GM18868 (cell line): Measurements from ENCODE around the gene ETFRF1.

Experiments used
- ATAC-seq: cut with Tn5 transposase; IDR thresholded peaks from one replicate; pipeline ENCODE4 v1.9.1; 2021; ENCODE audit warnings: mild to moderate bottlenecking, moderate library complexity; ENCODE audit not compliant: unreplicated experiment

Gene ETFRF1, protein sequence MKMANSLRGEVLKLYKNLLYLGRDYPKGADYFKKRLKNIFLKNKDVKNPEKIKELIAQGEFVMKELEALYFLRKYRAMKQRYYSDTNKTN

GRCh38 chr12:25195056-25195971, at the start of gene ETFRF1, which contains the start of gene DNAI7:
Gene ETFRF1, plus strand, starts transcription at chr12:25195237. Its CDS starts 8,720 bp downstream, at chr12:25203957.
Gene DNAI7, minus strand, starts transcription at chr12:25195160. Its CDS starts 82 bp downstream, at chr12:25195078.
- peak; percentile 97 for ATAC-seq

DNA sequence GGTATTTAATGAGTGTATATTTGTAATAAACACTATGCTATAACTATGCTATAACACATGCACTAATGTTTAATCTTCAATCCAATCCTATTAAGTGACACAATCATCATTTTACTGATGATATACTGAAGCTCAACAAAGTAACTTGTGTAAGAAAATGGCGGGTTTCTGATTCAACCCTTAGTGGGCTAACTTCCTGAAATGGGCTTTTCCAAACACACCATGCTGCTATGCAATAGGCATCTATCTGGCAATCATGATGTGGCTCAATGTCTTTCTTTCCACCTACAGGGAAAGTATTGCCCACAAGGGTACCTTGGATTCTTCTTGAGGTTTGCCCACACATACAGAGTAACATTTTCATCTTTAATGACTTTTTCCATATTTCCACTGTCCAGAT, 48.4 kb upstream of the ETFRF1 start:
- ATAC-seq, result no peak

DNA sequence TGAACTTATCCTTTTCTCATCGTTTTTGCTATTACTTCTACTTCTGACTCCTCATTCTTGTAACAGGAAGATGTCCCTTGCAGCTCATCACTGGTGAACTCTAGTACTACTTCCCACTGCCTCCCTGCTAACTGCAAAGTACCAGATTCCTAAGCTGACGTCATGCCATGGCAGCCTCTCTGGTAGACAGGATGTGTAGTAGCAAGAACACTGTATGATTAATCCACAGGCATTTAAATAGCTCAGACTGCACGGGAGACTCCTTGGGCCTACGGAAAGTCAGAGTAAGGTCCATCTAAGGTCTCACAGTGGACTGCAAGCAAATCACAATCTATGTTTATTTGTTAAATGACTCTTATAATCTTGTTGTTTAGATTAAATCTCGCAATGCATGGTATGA, 43.6 kb upstream of the ETFRF1 start:
- ATAC-seq, result no peak

GRCh38 chr12:25152055-25152454, 43.0 kb upstream of the ETFRF1 start:
- no peak for ATAC-seq

DNA sequence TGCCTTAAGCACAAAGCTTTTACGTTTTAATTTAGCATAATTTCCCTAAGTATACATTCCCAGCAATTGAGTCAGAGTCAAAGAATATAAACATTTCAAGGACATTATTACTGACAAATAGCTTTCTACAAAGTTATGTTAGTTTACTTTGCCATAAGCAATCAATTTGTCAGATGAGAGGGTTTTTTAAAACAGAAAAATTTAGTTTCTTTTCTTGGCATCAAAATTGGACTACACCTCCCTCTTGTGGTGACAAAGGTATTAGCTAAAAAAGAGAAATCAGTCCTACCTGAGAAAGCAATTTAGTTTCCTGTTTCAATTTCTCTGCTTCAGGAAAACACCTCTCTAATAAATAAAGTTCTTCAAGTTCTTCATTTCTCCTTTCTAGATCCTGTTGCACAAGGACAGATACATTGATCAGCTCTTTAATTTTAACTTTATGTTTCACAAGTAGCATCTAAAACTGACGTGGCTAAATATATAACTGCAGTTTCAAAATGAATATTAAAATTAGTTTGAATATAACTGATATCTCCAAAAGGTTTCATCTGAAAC, 39.9 kb upstream of the ETFRF1 start:
- peak; percentile 63 for ATAC-seq

GRCh38 chr12:25156061-25156460, 39.0 kb upstream of the ETFRF1 start:
- ATAC-seq, result no peak

- ATAC-seq, result no peak
Observed at GRCh38 chr12:25162866-25163265, 32.2 kb upstream of the ETFRF1 start.

- ATAC-seq, result no peak
Observed at GRCh38 chr12:25182765-25183164, 12.3 kb upstream of the ETFRF1 start.

DNA sequence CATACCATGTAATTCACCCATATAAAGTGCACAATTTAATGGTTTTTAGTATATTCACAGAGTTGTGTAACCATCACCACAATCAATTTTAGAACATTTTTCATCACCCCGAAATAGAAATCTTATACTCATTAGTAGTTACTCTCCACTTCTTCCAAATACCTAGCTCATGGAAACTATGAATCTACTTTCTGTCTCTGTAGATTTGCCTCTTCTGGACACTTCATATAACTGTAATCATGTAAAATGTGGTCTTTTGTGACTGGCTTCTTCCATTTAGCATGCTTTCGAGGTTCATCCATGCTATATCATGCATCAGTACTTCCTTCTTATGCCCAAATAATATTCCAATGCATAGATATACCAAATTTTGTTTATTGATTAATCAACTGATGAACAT, 10.9 kb upstream of the ETFRF1 start:
- no peak for ATAC-seq

DNA sequence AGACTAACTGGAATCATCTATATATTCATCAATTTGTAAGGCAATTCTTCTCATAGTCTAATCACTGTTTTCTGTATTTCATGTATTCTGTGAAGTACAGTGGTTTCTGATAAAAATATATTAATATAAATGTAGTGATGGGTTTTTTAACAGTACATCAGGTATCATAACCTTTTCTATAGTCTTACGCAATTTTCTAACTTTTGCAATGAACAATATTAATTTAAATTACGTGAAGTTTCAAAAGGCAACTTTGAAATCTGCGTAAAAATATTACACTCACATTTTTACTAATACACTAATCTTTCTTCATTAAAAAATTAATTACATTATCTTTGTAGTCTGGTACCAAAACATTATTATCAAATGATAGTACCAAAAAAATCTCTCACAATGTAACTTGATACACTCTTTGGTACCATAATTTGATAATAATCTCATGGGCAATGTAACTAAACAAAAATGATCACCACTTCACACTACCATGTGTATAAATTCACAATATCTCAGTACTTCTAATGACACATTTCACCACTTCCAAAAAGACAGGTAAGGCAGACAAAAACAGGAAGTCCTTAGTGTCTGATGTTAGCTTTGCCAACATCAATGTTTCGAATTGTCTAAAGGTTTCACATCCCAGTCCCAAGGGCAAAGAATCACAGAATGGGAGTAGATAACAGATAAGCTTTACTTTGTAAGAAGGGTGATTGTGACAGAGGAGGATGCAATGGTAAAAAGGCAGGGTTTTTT, 8.8 kb upstream of the ETFRF1 start:
- peak; percentile 82 for ATAC-seq

DNA sequence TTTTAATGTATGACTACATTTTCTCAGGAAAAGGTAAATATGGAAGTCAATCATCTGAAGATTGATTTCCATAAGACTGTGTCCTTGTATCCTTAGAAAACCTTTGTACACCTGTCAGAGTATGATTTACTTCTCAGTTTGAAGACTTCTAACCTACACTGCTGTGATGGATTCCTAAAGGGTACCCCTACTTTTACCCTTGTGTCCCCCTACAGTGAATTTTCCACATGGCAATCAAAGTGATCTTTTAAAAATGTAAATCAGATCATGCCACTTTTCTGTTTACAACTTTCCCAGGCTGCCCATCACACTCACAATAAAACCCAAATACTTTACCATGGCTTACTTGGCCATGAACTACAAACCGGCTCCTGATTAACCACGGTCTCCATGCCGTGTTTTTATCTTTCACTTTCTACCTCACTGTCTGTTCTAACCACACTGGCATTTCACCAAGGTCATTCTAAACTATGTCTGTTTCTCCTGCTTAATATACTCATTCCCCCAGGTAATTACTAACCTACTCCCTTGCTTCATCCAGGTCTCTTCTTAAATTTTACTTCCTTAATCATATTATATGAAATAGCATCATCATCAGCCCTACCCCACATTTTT, 8.1 kb upstream of the ETFRF1 start:
- ATAC-seq, result peak; percentile 88

- ATAC-seq, result no peak
Observed at GRCh38 chr12:25187781-25188180, 7.3 kb upstream of the ETFRF1 start.

GRCh38 chr12:25189656-25190055, 5.4 kb upstream of the ETFRF1 start:
- ATAC-seq, result no peak

DNA sequence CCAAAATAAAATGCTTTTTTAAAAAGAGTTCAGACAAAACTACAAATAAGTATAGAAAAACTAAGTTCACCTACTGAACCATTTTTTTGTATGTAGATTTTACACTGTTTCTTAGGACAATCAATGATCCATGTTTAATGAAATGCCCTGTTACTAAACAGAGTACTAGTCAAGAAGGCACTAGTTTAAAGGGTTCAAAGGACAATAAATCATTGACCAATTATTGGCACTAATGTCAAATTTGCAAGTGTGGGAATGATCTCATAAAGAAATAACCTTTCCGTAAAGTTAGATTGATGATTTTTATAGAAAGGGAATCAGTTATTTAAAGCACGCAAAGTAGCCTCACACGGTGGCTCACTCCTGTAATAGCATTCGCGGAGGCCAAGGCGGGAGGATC, 4.2 kb upstream of the ETFRF1 start:
- ATAC-seq, result no peak

DNA sequence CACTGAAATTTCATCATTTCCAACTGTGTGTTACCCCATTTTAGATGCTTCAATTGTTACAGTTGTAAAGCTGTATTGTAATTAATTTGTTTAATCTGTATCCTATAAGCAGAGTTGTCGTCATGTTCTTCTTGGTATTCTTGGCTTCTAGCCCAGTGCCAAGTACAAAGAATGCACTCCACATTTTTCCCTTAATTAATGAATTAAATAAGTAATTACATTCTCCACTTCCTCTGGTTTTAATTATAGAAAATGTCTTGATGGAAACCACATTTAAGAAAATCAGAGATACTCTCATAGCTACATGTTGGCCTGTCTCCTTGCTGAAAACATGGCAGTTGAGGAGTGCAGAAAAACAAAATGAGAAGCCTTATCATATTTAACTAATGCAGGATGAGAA, 823 bp upstream of the ETFRF1 start:
- ATAC-seq, result no peak

DNA sequence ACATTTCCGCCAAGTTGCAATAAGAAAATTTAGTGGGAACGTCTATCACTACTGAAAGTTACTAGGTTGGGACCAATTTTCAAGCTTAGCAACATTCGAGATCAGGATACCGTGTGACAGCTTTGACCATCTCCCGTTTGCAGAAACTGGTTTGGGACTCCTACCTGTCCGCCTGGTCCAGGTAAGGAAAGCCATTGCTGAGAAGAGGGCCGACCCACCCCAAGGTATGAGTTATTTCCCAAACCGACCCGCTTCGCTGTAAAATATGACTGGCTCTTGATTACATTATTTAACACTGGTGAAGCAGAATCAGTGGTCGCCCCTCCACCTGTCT, 348 bp upstream of the ETFRF1 start:
- ATAC-seq, result no peak

GRCh38 chr12:25197608-25198007, 2.6 kb downstream of the ETFRF1 start:
- no peak for ATAC-seq

DNA sequence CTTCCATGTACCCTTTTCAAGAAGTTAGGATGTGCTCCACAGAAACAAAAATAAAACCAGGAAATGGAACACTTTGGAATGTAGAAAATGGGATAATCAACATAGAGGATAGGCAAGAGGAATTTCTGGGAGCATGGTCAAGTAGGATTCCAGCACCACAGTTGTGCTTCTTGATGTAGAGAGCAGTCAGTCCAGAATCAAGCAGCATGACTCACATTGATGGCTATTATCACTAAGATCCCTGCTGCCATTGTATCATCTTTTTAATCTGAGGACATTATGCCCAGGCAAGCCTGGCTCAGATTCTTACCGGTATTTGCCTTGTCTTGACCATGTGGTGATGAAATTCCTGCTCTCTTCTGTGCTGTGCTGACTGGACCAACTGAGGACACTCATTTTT, 5.7 kb downstream of the ETFRF1 start:
- no peak for ATAC-seq

GRCh38 chr12:25202137-25202536, 7.1 kb downstream of the ETFRF1 start:
- no peak for ATAC-seq

DNA sequence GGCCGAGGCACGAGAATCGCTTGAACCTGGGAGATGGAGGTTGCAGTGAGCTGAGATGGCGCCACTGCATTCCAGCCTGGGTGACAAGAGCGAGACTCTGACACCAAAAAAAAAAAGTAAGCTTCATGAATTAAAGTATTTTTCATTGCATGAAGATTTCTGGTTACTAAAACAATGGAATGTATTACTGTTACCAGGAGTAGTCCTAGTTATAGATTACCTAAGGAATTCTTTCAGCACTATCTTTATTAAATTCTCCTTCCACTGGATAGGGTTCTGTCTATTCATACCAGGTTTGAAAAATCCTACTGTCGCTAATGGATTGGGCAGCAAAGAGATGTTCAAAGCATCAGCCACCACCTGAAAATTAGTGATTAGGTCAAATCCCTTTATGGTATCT, 12.4 kb downstream of the ETFRF1 start:
- no peak for ATAC-seq

- no peak for ATAC-seq
Observed at GRCh38 chr12:25207846-25208245, 12.8 kb downstream of the ETFRF1 start.
